ENCODE results near the gene FAM163A.
"Not testable (repeated sequence)": the region's sequence is repeated elsewhere in the genome, so short reads cannot be mapped to it uniquely, and the experiment has no call there.

FAM163A gene

GRCh38 chr1:179794669-179795068, 51.6 kb downstream of the FAM163A start:
- DNase-seq: no peak

- no peak for DNase-seq
Measured at GRCh38 chr1:179798213-179798863, 55.2 kb downstream of the FAM163A start.

GRCh38 chr1:179798864-179799516, 55.9 kb downstream of the FAM163A start:
- DNase-seq: no peak

GRCh38 chr1:179800481-179800880, 57.4 kb downstream of the FAM163A start:
- DNase-seq: no peak

- no peak for DNase-seq
Measured at GRCh38 chr1:179803104-179803503, 60.0 kb downstream of the FAM163A start.

GRCh38 chr1:179803918-179804317, 60.8 kb downstream of the FAM163A start:
- DNase-seq: no peak

- not testable (repeated sequence) for DNase-seq
Measured at GRCh38 chr1:179804417-179804816, 61.3 kb downstream of the FAM163A start.

GRCh38 chr1:179805291-179806195, 62.5 kb downstream of the FAM163A start:
- DNase-seq: no peak

- no peak for DNase-seq
Measured at GRCh38 chr1:179806333-179806732, 63.2 kb downstream of the FAM163A start.

GRCh38 chr1:179807291-179807690, 64.2 kb downstream of the FAM163A start:
- no peak for DNase-seq

GRCh38 chr1:179807691-179808485, 64.8 kb downstream of the FAM163A start:
- peak; percentile 9 for DNase-seq

- no peak for DNase-seq
Measured at GRCh38 chr1:179808503-179808902, 65.4 kb downstream of the FAM163A start.

GRCh38 chr1:179809506-179810366, 66.6 kb downstream of the FAM163A start:
- peak; percentile 60 for DNase-seq

GRCh38 chr1:179810367-179810715, 67.2 kb downstream of the FAM163A start:
- DNase-seq: no peak

- no peak for DNase-seq
Measured at GRCh38 chr1:179812501-179813292, 69.6 kb downstream of the FAM163A start.

- DNase-seq: no peak
Measured at GRCh38 chr1:179813626-179814545, 70.8 kb downstream of the FAM163A start.

GRCh38 chr1:179814546-179814838, 71.4 kb downstream of the FAM163A start:
- no peak for DNase-seq

GRCh38 chr1:179815641-179816040, 72.5 kb downstream of the FAM163A start:
- DNase-seq: no peak

GRCh38 chr1:179816196-179816960, 73.3 kb downstream of the FAM163A start:
- DNase-seq: peak; percentile 22

Measured in fibroblast of skin of right quadriceps (primary cell).